SW480 (cell line): ENCODE data around the gene GPD1.
"Not testable (repeated sequence)": the region's sequence is repeated elsewhere in the genome, so short reads cannot be mapped to it uniquely, and the experiment has no call there.

Experiments
- DNase-seq: peaks from one replicate; pipeline ENCODE4 v3.0.0-alpha.2; 2016; ENCODE audit warnings: low spot score

The GPD1 gene

GRCh38 chr12:50073712-50074111, 30.1 kb upstream of the GPD1 start:
- no peak for DNase-seq

DNA sequence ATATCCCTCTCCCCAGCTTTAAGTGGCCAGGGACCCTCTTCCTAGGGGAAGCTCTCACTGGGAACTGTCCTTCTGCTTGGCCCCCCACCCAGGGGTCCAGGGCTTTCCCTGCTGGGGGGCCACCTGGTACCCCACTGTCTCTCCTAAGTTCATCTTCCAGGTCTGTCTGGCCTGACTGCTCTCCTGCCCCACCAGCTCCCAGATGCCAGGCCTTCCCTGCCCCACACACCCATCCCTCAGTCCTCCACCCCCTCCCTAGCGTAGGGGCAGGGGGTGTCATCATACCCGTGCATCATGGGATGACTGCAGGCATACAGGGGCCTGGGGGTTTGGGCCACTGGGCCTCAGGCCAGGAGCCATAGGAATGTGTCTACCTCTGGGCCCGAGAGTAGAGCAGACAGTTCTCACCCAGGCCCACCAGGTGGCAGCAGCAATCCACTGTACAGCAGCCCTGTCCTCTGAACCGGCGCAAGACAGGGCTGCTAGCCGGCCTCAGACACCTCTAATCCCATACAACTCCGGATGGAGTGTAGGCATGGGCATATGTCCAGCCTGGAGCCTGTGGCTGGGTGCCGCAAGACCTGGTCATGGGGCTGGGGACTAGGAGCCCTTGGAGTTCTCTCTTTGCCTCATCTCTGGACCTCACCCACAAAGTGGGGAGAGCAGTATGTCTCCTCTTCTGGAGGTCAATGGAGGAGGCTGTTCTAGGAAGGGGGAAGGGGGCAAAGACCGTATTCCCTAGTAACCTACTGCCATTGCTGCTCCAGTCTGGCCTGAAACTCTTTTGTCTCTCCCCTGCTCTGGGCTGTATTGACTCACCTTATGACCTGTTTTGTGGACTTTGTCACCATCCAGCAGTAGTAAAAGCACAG, 28.6 kb upstream of the GPD1 start:
- peak; percentile 72 for DNase-seq

DNA sequence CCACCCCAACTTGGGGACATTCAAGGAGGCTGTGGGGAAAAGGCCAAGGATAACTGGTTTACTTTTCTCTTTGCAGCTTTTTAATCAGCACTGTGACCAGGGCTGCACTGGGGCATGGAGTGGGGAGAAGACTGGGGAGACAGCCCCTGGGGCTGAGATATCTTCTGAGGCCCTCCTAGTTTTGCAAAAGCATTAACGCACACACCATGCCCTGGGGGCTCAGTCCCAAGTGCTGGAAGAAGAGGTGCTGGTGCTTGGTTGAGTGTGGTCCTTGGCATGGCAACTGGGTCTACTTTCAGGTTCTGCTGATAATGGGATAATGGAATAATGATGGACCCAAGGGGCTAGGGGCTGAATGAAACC, 28.0 kb upstream of the GPD1 start:
- DNase-seq = no peak

DNA sequence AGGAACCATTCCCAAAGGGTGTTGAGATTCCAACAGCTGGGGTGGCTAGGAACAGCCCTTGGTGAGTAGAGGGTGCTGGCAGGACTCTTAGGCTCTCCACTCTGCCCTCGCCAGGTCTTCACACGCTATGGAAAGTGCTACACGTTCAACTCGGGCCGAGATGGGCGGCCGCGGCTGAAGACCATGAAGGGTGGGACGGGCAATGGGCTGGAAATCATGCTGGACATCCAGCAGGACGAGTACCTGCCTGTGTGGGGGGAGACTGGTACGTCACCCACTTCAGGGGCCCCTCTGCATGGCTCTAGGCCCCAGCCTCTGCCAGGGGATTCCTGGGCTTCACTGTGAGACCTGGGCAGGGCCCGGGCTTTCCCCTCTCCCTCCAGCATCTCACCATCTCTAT, 26.7 kb upstream of the GPD1 start:
- no peak for DNase-seq

DNA sequence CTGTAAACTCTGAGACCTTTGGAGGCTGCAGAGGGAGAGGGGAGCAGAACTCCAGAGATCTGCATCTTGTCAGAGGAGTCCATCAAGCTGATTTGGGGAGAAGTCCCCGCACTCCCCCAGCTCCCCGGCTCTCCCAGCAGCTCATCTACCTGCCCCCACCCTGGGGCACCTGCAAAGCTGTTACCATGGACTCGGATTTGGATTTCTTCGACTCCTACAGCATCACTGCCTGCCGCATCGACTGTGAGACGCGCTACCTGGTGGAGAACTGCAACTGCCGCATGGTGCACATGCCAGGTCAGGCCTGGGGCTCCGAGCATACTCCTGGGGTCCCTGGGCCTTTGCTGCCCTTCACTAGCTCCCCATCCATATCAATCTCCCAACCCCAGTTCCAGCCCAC, 25.5 kb upstream of the GPD1 start:
- no peak for DNase-seq

DNA sequence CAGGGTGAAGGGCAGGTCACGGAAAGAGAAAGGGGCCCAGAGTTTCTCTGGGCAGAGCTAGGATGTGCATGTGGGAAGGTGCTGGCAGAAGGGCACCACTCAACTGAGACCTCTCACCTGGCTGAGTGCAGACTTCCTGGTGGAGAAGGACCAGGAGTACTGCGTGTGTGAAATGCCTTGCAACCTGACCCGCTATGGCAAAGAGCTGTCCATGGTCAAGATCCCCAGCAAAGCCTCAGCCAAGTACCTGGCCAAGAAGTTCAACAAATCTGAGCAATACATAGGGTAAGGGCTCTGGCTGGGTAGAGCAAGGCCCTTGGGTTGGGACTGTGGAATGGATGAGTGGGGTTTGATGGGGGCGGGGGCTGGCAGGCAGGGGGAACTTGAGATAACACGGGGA, 24.0 kb upstream of the GPD1 start:
- no peak for DNase-seq

- DNase-seq = no peak
These were observed 22.6 kb upstream of the GPD1 start for GRCh38 chr12:50081096-50081808.

GRCh38 chr12:50082644-50083043, 21.2 kb upstream of the GPD1 start:
- no peak for DNase-seq

DNA sequence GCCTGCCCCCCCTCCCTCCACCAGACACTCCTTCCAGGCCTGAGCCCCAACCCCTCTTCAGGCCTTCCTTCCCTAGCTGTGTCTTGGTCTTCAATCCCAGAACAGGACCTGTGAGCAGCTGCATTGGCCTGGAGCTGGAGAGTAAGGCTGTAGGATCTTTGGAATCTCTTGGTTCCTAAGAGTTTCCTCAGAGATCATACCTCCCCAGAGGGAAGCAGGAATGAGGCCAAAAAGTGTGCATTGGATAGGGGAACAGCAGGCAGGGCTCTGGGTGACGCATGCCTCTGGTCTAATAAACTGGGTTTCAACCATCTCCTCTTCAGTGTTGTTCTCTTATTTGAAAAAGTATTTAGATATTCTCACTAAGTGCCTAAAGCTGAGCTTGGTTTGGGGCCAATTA, 20.5 kb upstream of the GPD1 start:
- DNase-seq = no peak

DNA sequence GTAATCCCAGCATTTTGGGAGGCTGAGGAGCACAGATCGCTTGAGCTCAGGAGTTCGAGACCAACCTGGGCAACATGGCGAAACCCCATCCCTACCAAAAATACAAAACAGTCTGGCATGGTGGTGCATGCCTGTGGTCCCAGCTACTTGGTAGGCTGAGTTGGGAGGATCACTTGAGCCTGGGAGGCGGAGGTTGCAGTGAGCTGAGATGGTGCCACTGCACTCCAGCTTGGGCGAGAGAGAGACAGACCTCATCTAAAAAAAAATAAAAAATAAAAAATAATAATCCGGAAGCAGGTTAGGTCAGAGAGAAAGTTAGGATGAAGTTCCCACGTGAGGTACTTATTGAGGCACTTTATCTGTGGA, 19.4 kb upstream of the GPD1 start:
- DNase-seq = not testable (repeated sequence)

GRCh38 chr12:50084775-50085614, 18.8 kb upstream of the GPD1 start, which contains the start of gene SMARCD1:
SMARCD1 (plus strand) TSS chr12:50085342; CDS start chr12:50085370, 28 bp downstream.
- DNase-seq = peak; percentile 95

GRCh38 chr12:50085615-50086072, 18.2 kb upstream of the GPD1 start:
- DNase-seq = no peak

- DNase-seq = no peak
These were observed 17.7 kb upstream of the GPD1 start for GRCh38 chr12:50086148-50086547.

DNA sequence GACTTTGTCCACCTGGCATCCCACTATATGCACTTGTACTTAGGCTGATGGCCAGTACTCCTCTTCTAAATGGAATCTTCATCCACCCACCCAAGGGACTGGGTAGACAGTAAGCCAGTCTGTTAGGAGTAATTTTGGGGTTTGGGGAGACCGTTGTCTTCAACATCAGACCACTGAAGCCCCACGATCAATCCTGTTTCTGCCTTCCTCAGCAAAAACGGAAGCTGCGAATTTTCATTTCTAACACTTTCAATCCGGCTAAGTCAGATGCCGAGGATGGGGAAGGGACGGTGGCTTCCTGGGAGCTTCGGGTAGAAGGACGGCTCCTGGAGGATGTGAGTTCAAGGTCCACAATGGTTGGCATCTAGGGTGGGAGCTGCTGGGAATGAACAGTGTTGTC, 16.7 kb upstream of the GPD1 start:
- no peak for DNase-seq

- DNase-seq = no peak
These were observed 15.8 kb upstream of the GPD1 start for GRCh38 chr12:50087995-50088394.

DNA sequence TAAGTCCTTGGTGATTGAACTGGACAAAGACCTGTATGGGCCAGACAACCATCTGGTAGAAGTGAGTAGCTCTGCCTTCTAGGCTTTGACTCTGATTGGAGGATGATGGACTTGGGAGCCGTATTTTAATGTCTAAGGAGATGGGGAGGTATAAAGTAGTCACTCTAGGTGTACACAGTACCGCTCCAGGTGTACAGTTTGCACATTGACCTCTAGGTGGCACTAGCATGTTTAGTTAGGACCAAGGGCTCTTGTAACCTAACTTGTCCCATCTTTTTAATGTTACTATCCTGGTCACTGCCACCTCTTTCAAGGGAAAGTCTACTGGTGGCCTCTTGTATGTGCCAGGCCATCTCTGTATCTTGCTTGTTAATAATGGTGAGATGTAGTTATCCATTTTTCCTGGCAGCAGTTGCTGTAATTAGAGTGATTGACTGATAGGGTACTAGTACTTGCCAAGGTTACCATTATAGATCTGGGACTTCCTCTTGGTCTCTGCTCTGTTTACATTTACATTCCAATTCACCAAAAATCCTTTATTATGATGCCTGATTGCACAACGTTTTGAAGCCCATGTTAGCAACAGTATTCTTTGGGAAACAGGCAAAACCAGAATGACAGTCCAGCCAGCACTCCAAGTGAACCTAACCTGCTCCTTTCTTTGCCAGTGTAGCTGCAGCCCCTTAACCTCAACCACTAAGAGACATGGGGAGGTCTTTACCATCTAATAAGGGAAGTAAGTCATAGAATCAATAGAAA, 15.1 kb upstream of the GPD1 start:
- peak; percentile 75 for DNase-seq

DNA sequence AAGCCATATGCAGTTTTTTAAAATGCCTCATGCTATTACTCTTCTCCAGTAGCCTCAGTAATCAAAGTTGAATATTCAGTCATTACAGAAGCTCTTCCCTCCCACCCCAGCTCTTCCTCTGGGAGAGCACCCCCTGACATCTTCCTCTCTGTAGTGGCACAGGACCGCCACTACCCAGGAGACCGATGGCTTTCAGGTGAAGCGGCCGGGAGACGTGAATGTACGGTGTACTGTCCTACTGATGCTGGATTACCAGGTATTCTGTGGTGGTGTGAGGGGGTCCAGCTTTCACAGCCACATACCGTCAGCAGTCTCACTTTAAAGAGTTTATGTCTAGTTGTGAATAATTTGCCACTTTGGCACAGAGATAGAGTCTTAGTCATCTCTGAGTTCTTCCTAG, 14.1 kb upstream of the GPD1 start:
- no peak for DNase-seq

- DNase-seq = no peak
These were observed 13.4 kb upstream of the GPD1 start for GRCh38 chr12:50090391-50090790.

DNA sequence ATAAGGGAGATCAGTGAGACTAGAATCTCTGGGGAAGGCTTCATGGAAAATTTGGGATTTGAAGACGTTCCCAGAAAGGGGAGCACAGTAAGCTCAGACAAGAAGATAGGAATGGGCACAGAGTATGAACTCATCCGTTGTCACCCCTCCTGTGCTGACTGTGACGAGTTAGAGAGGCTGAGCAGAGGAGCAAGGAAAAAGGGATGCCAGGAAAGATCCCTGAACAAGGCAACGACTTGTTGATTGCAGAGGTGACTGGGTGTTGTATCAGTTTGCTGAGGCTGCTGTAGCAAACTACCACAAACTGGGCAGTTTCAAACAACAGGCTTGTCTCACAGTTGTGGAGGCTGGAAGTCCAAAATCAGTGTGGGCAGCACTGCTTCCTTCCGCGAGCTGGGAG, 5.9 kb upstream of the GPD1 start:
- no peak for DNase-seq

- no peak for DNase-seq
These were observed 4.4 kb upstream of the GPD1 start for GRCh38 chr12:50099302-50100008.

DNA sequence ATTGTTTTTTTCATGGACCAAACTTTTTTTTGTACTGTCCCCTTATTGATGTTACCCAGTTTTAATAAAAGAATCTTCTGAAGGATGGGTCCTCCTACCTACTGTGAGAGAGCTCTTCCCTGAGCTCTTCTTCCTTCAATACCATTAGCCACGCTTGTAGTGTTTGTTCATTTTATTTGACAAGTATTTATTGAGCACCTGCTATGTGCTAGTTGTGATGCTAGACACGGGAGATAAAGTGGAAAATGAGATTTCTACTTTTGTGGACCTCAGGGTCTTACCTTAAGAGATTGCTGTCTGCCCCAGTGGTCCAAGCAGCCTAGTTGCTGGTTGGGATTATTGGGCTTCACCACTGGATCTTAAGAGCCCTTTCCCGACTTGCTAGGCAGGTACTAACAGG, 3.2 kb upstream of the GPD1 start:
- no peak for DNase-seq
